Measurements from ENCODE around the gene PRLH. TPM values are rescaled to one million over a fixed set of nuclear protein-coding genes. Genes with fewer than 3 reads are reported as not detected.

Gene PRLH
- total RNA-seq, 2 donors from 2014 or later = not detected

- 88 to 100% methylated on average over 1 of the region's 1 CpG for WGBS, 2 donors
- H3K4me3 ChIP-seq = no peak overlapping the region
- no peaks in the 10 kb centered on the region for H3K4me1 ChIP-seq
- no peak overlapping the region for H3K27ac ChIP-seq
- ATAC-seq = no peak
- no peaks in the 10 kb centered on the region for H3K9me3 ChIP-seq
- DNase-seq = no peak
- no peaks in the 10 kb centered on the region for H3K27me3 ChIP-seq
- intact Hi-C loops (cut with DNase I) = no loop called here
- TF ChIP-seq POLR2A (IDR thresholded peaks at IDR 0.05) (no peak), CTCF (IDR thresholded peaks at IDR 0.05) (no peak)
- H3K36me3 ChIP-seq (replicated peaks in 1 of 2; ENCODE audit: insufficient read depth in 1 of 2, low read depth in 2 of 2) = no peaks in the 10 kb centered on the region
Measured at GRCh38 chr2:237534380-237534779, 32.0 kb upstream of the PRLH start.

- Histone ChIP-seq H3K36me3 (replicated peaks in 1 of 2; ENCODE audit: insufficient read depth in 1 of 2, low read depth in 2 of 2) (no peaks in the 10 kb centered on the region), H3K4me3 (no peak overlapping the region), H3K27me3 (no peaks in the 10 kb centered on the region), H3K27ac (no peak overlapping the region), H3K4me1 (no peaks in the 10 kb centered on the region), H3K9me3 (no peaks in the 10 kb centered on the region)
- 79 to 89% methylated on average over 8 of the region's 8 CpGs for WGBS, 2 donors
- intact Hi-C loops (cut with DNase I) = no loop called here
- TF ChIP-seq CTCF (IDR thresholded peaks at IDR 0.05) = no peak
- no peak for TF ChIP-seq POLR2A (IDR thresholded peaks at IDR 0.05)
- ATAC-seq (no peak), DNase-seq (no peak)
Measured at GRCh38 chr2:237535385-237536082, 30.8 kb upstream of the PRLH start.

DNA sequence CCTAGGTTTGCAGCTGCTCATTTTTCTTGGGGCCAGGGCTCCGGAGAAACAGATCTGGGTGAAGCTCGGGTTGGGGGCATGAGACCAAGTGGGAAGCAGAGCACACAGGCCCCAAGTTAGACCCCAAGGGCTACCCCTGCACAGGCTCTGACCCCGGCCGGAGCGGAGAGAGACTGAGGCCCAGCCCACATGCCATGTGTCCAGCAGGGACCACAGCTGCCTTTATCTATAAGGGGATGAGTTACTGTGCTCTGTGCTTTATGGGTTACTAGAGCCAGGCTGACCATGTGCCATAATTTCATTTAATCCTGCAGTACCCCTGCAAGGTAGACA is 30.3 kb upstream of the PRLH start:
- 80 to 97% methylated on average over 3 to 5 of the region's 5 CpGs for WGBS, 2 donors
- no peak for ATAC-seq
- TF ChIP-seq POLR2A (IDR thresholded peaks at IDR 0.05) (no peak), CTCF (IDR thresholded peaks at IDR 0.05) (no peak)

DNA sequence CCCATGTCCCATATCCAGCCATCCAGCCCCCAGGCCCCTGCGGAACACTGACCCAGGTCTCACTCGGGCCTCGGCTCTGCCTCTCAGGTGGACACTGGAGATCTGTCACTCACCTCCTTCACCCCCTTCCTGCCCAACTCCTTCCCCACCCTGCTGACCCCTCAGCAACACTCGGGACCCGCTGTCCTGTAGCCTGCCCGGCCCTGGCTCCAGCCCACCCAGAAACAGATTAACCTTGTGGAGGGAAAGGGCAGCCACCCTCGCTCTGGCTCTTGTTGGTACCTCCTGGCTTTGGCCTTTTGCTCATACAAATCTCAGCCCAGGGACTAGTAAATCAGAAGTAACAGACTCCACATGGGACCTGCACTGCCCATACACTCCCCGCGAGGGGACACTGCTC is 29.8 kb upstream of the PRLH start:
- Histone ChIP-seq H3K27ac (no peak overlapping the region), H3K4me3 (no peak overlapping the region), H3K27me3 (no peaks in the 10 kb centered on the region), H3K4me1 (no peaks in the 10 kb centered on the region), H3K36me3 (replicated peaks in 1 of 2; ENCODE audit: insufficient read depth in 1 of 2, low read depth in 2 of 2) (no peaks in the 10 kb centered on the region), H3K9me3 (no peaks in the 10 kb centered on the region)
- DNase-seq = no peak
- ATAC-seq = no peak
- intact Hi-C loops (cut with DNase I) = no loop called here
- no peak for TF ChIP-seq POLR2A (IDR thresholded peaks at IDR 0.05)
- TF ChIP-seq CTCF (IDR thresholded peaks at IDR 0.05) = no peak
- WGBS, 2 donors = 80 to 93% methylated on average over 9 of the region's 9 CpGs

More for the DNA sequence above, 30.3 kb upstream of the PRLH start:
- Histone ChIP-seq H3K27me3 (no peaks in the 10 kb centered on the region), H3K36me3 (replicated peaks in 1 of 2; ENCODE audit: insufficient read depth in 1 of 2, low read depth in 2 of 2) (no peaks in the 10 kb centered on the region), H3K4me3 (no peak overlapping the region), H3K9me3 (no peaks in the 10 kb centered on the region), H3K27ac (no peak overlapping the region), H3K4me1 (no peaks in the 10 kb centered on the region)
- intact Hi-C loops (cut with DNase I) = no loop called here
- no peak for DNase-seq

All from body of pancreas (tissue), 4 donors.